Thyroid gland (tissue), 4 donors: ENCODE data around the gene LAMC2. TPM values are rescaled to one million over a fixed set of nuclear protein-coding genes. Genes with fewer than 3 reads are reported as not detected.
A peak's percentile ranks its signal among the peaks of the same experiment; 100 is the strongest.

Source experiments
- DNase-seq, 2 donors: peaks; one replicate each; pipeline ENCODE4 v3.0.0-alpha.2; 2019
- H3K27ac ChIP-seq, 3 donors: fragments of 200-600 bp; sonication (generic); 1 replicate in 2 of 3; 2 replicates in 1 of 3; pipeline ENCODE4 v1.5.1; 2016 to 2019; ENCODE audit warnings: mild to moderate bottlenecking in 1 of 3, moderate library complexity in 1 of 3
- H3K27me3 ChIP-seq: fragments of 200-600 bp; sonication (generic); one replicate; pipeline ENCODE4 v1.5.1; 2019
- H3K36me3 ChIP-seq, 2 donors: fragments of 200-600 bp; sonication (generic); one replicate each; pipeline ENCODE4 v1.5.1; 2016 to 2019
- H3K4me1 ChIP-seq, 2 donors: fragments of 200-600 bp; sonication (generic); one replicate each; pipeline ENCODE4 v1.5.1; 2017 to 2019
- H3K4me3 ChIP-seq, 3 donors: fragments of 200-600 bp; sonication (generic); replicated peaks in 1 of 3; 1 replicate in 2 of 3; 2 replicates in 1 of 3; pipeline ENCODE4 v1.5.1; 2016; ENCODE audit warnings: mild to moderate bottlenecking in 1 of 3
- H3K9me3 ChIP-seq: fragments of 200-600 bp; sonication (generic); one replicate; pipeline ENCODE4 v1.5.1; 2017
- POLR2A ChIP-seq, 2 donors: fragments of 450-650 bp; IDR thresholded peaks; one replicate each; pipeline ENCODE4 v1.6.1; 2017; ENCODE audit warnings: antibody characterized with exemption in 2 of 2, mild to moderate bottlenecking in 2 of 2, moderate library complexity in 1 of 2
- WGBS, 2 donors: methylation state at CpG; one replicate each; pipeline ENCODE4 v1.1.5; 2017; 5-methylcytosine and 5-hydroxymethylcytosine counted together
- intact Hi-C: fragments of 100-400 bp; cut with DNase I; formaldehyde crosslinking; loops from one replicate; pipeline ENCODE4 v1.15.1; 2023
- total RNA-seq, 4 donors: library from RNA; depleted of rRNA; stranded (reverse); fragments of >200 nt; gene quantifications; one replicate each; pipeline ENCODE4 v1.2.3, GENCODE V29; 2016
- TF ChIP-seq, protein P1 (sequence below), 6 experiments: fragments of 200-600 bp in 3 of 6; fragments of 450-650 bp in 3 of 6; sonication (generic) in 3 of 6; IDR thresholded peaks; one replicate each; pipeline ENCODE4 v1.5.1; 2016 to 2019; ENCODE audit warnings: antibody characterized with exemption in 6 of 6, mild to moderate bottlenecking in 2 of 6, inconsistent platforms in 1 of 6, moderate library complexity in 1 of 6

Gene LAMC2
- total RNA-seq, 4 donors from 2014 or later: 24.3 to 53.4 (median 27.9) TPM

DNA sequence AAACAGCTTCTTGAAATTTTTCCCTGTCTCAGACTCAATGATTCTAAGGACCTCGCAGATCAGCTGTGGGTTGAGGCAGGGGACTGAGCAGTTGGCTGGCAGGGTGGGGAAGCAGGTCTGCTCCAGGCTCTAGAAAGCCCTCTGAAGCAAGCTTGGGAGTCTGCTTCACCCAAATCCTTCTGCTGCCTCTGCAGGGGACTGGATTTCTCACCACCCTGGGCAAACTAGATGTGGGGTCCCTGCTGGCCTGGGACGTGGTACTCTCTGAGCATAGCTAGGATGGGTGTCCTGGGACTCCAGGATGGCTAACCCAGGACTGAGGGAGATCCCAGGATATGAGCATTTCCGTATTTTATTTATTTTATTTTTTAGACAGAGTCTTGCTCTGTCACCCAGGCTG lies 89.3 kb downstream of the LAMC2 start:
- Histone ChIP-seq H3K27me3 (no peaks in the 10 kb centered on the region), H3K27ac (peak overlapping the region in 1 of 3 donors; percentile 17), H3K4me3 (no peak overlapping the region), H3K9me3 (no peaks in the 10 kb centered on the region), H3K36me3 (no peaks in the 10 kb centered on the region), H3K4me1 (peaks cover 32 to 49% of the 10 kb centered on the region in 2 donors)
- intact Hi-C loops: no loop called here
- TF ChIP-seq, protein P1, sequence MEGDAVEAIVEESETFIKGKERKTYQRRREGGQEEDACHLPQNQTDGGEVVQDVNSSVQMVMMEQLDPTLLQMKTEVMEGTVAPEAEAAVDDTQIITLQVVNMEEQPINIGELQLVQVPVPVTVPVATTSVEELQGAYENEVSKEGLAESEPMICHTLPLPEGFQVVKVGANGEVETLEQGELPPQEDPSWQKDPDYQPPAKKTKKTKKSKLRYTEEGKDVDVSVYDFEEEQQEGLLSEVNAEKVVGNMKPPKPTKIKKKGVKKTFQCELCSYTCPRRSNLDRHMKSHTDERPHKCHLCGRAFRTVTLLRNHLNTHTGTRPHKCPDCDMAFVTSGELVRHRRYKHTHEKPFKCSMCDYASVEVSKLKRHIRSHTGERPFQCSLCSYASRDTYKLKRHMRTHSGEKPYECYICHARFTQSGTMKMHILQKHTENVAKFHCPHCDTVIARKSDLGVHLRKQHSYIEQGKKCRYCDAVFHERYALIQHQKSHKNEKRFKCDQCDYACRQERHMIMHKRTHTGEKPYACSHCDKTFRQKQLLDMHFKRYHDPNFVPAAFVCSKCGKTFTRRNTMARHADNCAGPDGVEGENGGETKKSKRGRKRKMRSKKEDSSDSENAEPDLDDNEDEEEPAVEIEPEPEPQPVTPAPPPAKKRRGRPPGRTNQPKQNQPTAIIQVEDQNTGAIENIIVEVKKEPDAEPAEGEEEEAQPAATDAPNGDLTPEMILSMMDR (IDR thresholded peaks at IDR 0.05): no peak
- no peak for TF ChIP-seq POLR2A (IDR thresholded peaks at IDR 0.05)
- WGBS, 2 donors: 99% methylated on average over 3 of the region's 3 CpGs
- DNase-seq: no peak

DNA sequence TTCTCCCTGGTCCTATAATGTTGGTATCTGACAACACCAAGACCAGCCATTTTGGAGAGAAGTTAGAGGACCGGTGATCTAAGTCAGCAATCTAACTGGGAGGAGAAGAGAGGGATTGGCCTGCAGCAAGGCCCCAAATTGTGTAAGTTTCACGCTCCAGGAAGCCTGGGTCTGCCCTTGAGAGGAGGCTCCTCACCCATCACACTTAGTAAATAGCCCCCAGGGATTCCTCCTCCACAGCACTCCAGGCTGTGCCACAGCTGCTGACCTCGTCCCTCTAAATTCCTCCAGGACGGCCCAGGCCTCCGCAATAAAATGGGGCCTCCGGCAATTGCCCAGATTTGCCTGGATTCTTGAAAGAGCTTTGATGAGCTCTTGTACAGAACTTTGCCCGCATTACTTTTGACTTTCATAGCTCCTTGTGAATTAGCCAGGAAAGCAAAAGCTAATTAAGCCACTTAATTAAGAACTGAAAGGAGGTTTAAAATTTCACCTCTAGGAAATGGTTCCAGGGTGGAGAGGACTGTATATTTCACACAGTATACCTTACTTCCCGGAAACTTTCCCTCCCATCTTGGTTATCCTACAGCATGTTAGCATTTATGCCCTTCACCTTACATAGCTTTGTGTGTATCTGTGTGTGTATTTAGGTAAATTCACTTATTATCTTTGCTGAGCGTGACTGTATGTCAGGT lies 90.5 kb downstream of the LAMC2 start:
- no peak overlapping the region for H3K4me3 ChIP-seq
- TF ChIP-seq, protein P1 (IDR thresholded peaks at IDR 0.05): no peak
- TF ChIP-seq POLR2A (IDR thresholded peaks at IDR 0.05): no peak
- H3K36me3 ChIP-seq: no peaks in the 10 kb centered on the region
- intact Hi-C loops: no loop called here
- DNase-seq: no peak
- H3K27ac ChIP-seq: no peak overlapping the region
- WGBS, 2 donors: 88 to 93% methylated on average over 9 of the region's 9 CpGs
- no peaks in the 10 kb centered on the region for H3K27me3 ChIP-seq
- H3K4me1 ChIP-seq: peaks cover 27 to 43% of the 10 kb centered on the region in 2 donors
- no peaks in the 10 kb centered on the region for H3K9me3 ChIP-seq

DNA sequence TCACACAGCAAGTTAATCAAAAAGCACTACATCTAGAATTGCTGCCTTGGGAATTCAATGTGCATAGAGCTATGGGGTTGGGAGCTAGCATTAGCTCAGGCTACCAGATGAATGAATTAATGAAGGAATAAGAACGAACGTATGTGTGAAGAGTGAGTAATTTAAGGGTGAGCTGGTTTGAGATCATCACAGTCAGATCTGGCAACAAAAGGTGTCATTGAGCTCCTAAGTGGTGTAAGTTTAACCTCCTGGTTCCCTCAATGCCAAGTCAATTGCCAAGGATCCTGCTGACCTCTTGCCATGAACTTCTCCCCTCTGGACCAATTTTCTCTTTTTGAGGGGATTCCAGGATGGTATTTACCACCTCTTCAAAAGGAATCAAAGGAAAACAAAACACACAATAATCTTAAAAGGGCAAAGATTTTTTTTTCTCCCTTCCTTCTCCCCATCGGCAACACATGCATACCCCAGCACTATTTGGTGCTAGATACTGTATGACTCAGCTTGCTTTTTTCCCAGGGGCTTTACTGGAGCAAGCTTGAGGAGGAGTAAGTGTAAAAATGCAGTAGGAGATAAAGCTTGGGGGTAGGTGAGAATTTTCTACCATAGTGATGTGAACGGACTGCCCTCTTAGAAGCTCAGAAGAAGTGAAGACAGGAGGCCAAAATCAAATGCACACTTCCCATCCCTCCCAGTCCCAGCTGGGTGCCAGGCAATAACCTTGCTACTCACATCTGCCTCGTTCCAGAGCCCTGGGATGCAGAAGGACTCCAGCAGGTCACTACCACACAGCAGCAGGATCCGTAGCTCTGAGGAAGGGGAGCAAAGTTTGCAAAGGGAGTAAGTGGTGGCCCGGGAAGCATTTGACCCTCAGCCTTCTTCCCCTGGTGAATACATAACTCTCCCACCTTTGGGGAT lies 92.0 kb downstream of the LAMC2 start:
- Histone ChIP-seq H3K36me3 (no peaks in the 10 kb centered on the region), H3K27ac (no peak overlapping the region), H3K4me1 (peaks cover 33 to 50% of the 10 kb centered on the region in 2 donors), H3K9me3 (no peaks in the 10 kb centered on the region), H3K27me3 (no peaks in the 10 kb centered on the region), H3K4me3 (no peak overlapping the region)
- no peak for DNase-seq
- intact Hi-C loops: no loop called here
- 69 to 80% methylated on average over 7 of the region's 7 CpGs for WGBS, 2 donors
- TF ChIP-seq, protein P1 (IDR thresholded peaks at IDR 0.05): no peak
- TF ChIP-seq POLR2A (IDR thresholded peaks at IDR 0.05): no peak

DNA sequence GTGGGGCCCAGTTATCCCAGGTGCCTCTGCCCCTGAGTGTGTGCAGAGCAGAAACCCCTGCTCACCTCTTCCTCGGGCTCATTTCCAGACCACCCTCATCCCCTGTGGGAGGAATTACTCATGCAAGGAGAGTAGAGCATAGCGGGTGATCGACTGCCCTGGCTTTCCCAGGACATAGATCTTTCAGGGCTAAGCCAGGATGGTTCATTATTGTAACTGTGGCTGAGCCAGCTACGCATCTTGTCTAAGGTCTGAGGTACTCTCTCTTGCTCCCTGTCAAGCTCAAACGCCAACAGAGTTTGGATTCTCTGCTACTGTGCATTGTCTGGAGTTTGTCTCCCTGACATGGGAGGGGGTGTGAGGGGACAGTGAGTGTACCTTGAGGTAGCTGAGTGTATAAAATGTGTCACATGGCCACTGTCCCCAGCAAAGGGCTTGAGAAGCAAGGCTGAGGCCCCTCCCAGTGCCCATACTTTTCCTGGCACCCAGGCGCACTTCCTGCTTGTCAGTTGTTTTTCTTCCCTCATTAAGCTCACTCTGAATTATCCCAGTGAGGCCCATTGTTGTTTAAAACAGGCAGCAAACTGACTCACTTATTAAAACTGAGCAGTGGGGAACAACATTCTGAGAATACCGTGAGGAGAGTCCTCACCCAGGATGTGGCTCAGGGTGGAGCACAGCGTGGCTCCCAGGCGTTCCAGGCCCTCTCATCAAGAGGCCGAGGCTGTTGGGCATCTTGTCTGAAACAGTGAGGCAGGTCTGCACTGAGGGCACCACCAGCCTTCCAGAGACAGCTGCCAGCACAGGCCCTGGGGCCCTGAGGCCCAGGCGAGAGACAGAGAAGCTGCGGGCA lies 92.9 kb downstream of the LAMC2 start:
- Histone ChIP-seq H3K9me3 (no peaks in the 10 kb centered on the region), H3K4me1 (peaks cover 41 to 54% of the 10 kb centered on the region in 2 donors), H3K27me3 (no peaks in the 10 kb centered on the region), H3K27ac (peak overlapping the region in 2 of 3 donors; percentile 61 to 75), H3K36me3 (no peaks in the 10 kb centered on the region), H3K4me3 (no peak overlapping the region)
- intact Hi-C loops: no loop called here
- DNase-seq: peak in 1 of 2 donors; percentile 23
- 55 to 65% methylated on average over 10 to 11 of the region's 12 CpGs for WGBS, 2 donors
- TF ChIP-seq POLR2A (IDR thresholded peaks at IDR 0.05): no peak
- TF ChIP-seq, protein P1 (IDR thresholded peaks at IDR 0.05): no peak
